Astrocyte (in vitro differentiated cells and primary cell): ENCODE results near the gene ATRNL1.

Source experiments
- EZH2 ChIP-seq: IDR thresholded peaks from 2 replicates; pipeline ENCODE4 v1.6.1; 2012; ENCODE audit warnings: mild to moderate bottlenecking, low read length, inconsistent platforms; ENCODE audit not compliant: insufficient read depth
- TF ChIP-seq, protein P1 (sequence below): IDR thresholded peaks from 2 replicates; pipeline ENCODE4 v1.5.1; 2011; ENCODE audit warnings: low read depth, mild to moderate bottlenecking, inconsistent platforms, low read length, moderate library complexity; ENCODE audit not compliant: insufficient read depth

GRCh38 chr10:115856580-115856979 lies 763.4 kb downstream of the ATRNL1 start:
- TF ChIP-seq, protein P1, sequence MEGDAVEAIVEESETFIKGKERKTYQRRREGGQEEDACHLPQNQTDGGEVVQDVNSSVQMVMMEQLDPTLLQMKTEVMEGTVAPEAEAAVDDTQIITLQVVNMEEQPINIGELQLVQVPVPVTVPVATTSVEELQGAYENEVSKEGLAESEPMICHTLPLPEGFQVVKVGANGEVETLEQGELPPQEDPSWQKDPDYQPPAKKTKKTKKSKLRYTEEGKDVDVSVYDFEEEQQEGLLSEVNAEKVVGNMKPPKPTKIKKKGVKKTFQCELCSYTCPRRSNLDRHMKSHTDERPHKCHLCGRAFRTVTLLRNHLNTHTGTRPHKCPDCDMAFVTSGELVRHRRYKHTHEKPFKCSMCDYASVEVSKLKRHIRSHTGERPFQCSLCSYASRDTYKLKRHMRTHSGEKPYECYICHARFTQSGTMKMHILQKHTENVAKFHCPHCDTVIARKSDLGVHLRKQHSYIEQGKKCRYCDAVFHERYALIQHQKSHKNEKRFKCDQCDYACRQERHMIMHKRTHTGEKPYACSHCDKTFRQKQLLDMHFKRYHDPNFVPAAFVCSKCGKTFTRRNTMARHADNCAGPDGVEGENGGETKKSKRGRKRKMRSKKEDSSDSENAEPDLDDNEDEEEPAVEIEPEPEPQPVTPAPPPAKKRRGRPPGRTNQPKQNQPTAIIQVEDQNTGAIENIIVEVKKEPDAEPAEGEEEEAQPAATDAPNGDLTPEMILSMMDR = no peak
- no peak for TF ChIP-seq EZH2
